Suprapubic skin (tissue), 3 donors: Measurements from ENCODE around the gene TGFBI.

Experiments
- POLR2A ChIP-seq, 2 donors: fragments of 450-650 bp; IDR thresholded peaks; one replicate each; pipeline ENCODE4 v1.6.1; 2017; ENCODE audit warnings: antibody characterized with exemption in 2 of 2, mild to moderate bottlenecking in 2 of 2, moderate library complexity in 2 of 2
- TF ChIP-seq, protein P1 (sequence below), 2 donors: fragments of 200-600 bp in 1 of 2; fragments of 450-650 bp in 1 of 2; sonication (generic) in 1 of 2; IDR thresholded peaks; one replicate each; pipeline ENCODE4 v1.5.1; 2016 to 2019; ENCODE audit warnings: antibody characterized with exemption in 2 of 2, mild to moderate bottlenecking in 1 of 2, moderate library complexity in 1 of 2

- TF ChIP-seq POLR2A (IDR thresholded peaks at IDR 0.05), result no peak
- TF ChIP-seq, protein P1, sequence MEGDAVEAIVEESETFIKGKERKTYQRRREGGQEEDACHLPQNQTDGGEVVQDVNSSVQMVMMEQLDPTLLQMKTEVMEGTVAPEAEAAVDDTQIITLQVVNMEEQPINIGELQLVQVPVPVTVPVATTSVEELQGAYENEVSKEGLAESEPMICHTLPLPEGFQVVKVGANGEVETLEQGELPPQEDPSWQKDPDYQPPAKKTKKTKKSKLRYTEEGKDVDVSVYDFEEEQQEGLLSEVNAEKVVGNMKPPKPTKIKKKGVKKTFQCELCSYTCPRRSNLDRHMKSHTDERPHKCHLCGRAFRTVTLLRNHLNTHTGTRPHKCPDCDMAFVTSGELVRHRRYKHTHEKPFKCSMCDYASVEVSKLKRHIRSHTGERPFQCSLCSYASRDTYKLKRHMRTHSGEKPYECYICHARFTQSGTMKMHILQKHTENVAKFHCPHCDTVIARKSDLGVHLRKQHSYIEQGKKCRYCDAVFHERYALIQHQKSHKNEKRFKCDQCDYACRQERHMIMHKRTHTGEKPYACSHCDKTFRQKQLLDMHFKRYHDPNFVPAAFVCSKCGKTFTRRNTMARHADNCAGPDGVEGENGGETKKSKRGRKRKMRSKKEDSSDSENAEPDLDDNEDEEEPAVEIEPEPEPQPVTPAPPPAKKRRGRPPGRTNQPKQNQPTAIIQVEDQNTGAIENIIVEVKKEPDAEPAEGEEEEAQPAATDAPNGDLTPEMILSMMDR (IDR thresholded peaks at IDR 0.05), result no peak
These were observed 66.3 kb downstream of the TGFBI start for GRCh38 chr5:136094913-136095641.
